Muscle of back (tissue), 11 donors: ENCODE data around the gene DNAI2. TPM values are rescaled to one million over a fixed set of nuclear protein-coding genes. Genes with fewer than 3 reads are reported as not detected.
A peak's percentile ranks its signal among the peaks of the same experiment; 100 is the strongest.

ENCODE experiments used
- DNase-seq, 3 donors: peaks; one replicate each; pipeline versions ENCODE4 v3.0.0 to v3.0.0-alpha.2; 2013
- polyA plus RNA-seq, 10 donors: library from polyadenylated mRNA; unstranded; fragments of 120-200 nt; gene quantifications; one replicate each; pipeline ENCODE4 v1.2.1, GENCODE V29; 2013; ENCODE audit not compliant: insufficient read length in 10 of 10

Gene DNAI2
- polyA plus RNA-seq, 10 donors, result 0.13 to 0.42 (median 0.35) TPM; not detected in 5

GRCh38 chr17:74339537-74340195, 65.6 kb downstream of the DNAI2 start:
- no peak for DNase-seq

- no peak for DNase-seq
Observed at GRCh38 chr17:74340470-74341023, 66.5 kb downstream of the DNAI2 start.

DNA sequence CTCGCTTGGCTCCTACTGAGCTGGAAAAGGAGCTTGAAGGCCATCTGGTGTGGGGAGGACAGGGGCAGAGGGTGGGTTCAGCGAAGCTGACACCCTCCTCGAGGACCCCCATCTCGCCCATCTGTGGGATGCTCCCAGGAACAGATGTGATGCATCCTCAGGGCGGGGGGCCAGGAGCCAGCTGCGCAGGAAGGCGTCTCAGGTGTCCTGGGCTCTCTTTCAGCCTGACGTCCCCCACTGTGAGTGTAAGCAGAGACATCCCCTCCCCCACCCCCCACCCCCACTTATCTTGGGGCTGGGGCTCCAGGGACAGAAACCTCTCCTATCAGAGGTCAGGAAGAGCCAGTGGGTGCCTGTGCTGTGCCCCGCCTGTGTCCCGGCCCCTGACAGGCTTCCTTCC, 68.2 kb downstream of the DNAI2 start:
- DNase-seq, result no peak

- DNase-seq, result no peak
Observed at GRCh38 chr17:74343121-74343520, 69.1 kb downstream of the DNAI2 start.

GRCh38 chr17:74343526-74344284, 69.7 kb downstream of the DNAI2 start:
- DNase-seq, result no peak

DNA sequence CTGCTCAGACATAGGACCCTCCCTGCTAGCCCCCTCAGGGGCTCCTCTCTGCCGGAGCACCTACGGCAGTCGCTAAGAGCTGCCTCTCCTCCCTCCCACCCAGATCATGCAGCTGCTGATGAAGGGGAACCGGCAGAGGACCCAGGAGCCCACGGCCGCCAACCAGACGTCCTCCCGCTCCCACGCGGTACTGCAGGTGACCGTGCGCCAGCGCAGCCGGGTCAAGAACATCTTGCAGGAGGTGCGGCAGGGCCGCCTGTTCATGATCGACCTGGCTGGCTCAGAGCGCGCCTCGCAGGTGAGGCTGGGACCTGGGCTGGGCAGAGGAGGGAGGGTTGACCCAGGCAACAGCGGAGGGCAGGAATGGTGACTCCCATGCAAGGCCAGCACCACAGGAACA, 70.6 kb downstream of the DNAI2 start:
- DNase-seq, result no peak

DNA sequence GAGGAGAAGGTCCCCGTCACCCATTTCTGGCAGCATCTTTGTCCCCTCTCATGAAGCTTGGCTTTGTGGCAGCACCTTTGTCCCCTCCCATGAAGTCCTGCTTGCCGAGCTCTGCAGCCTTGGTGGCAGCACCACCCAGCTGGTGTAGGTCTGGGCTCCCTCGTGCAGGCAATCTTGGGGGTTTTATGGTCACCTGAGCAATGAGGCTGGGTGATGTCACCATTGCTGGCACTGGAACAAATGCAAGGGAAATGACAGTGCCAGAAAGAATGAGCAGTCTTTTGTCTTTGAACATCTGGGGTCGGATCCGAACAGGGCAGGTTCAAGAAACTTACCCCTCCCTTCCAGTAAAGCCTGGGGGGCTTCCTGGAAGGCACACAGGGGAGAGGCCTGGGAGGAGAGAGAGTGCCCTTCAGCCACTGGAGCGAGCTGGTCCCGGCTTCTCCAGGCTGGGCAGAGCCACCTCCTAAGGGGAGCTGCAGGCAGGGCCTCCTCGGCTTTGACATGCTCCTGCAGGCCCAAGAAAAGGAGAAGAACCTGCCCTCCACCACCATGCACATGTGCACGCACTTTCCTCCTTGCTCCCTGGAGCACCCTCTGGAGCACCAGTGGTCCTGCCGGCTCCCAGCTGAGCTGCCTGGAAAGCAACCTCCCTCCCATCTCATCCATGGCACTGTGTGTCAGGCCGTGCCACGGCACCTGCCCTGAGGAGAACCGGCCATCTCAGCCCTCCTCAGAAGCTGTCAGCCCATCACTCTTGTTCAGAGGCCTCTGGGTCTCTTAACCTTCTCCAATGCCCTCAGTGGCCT, 71.6 kb downstream of the DNAI2 start:
- DNase-seq, result no peak

DNA sequence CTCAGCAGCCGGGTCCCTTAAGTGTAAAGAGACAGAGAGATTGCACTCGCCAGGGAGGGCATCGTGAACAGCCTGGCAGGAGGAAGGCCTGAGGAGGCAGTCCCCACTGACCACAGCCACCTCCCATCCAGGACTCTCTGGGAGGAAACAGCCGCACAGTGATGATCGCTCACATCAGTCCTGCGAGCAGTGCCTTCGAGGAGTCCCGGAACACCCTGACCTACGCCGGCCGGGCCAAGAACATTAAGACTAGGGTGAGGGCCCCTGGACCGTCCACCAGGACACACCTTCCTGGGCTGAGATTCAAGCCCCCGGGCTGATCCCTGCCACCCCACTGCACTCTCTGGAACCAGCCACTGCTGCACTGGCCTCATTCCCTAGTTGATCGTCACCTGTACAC, 73.6 kb downstream of the DNAI2 start:
- no peak for DNase-seq

DNA sequence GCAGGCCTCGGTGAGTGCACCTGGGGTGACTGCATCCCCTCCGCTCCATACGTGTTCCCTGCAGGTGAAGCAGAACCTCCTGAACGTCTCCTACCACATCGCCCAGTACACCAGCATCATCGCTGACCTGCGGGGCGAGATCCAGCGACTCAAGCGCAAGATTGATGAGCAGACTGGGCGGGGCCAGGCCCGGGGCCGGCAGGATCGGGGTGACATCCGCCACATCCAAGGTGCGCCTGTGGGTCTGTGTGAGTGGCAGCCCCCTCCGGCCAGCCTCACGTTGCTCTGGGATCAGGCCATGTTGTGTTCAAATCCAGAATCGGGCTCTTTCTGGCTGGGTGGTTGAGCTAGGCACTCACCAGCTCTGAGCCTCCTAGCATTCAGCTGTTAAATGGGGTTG, 75.1 kb downstream of the DNAI2 start:
- DNase-seq, result no peak

GRCh38 chr17:74350486-74350885, 76.5 kb downstream of the DNAI2 start:
- DNase-seq, result no peak

DNA sequence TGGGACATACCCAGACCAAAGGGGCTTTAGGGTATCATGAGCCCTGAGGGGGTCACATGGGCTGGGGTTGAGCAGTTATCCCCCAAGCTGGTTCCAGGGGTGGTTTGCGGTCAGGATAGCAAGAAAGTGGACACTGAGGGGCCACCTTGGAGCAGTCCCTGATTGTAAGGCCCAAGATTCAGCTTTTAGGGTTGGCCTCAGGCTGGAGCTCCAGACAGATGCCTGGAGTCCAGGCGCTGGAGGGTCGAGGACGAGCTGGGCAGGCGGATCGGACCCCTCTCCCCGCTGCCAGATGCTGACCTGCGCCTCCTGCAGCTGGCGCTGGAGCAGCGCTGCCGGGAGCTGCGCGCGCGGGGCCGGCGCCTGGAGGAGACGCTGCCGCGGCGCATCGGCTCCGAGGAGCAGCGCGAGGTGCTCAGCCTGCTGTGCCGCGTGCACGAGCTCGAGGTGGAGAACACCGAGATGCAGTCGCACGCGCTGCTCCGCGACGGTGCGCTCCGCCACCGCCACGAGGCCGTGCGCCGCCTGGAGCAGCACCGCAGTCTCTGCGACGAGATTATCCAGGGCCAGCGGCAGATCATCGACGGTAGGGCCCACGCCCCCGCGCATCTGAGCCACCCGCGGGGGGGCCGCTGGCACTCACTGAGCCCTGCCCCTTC, 77.6 kb downstream of the DNAI2 start:
- no peak for DNase-seq

- DNase-seq, result no peak
Observed at GRCh38 chr17:74353446-74354060, 79.5 kb downstream of the DNAI2 start.

DNA sequence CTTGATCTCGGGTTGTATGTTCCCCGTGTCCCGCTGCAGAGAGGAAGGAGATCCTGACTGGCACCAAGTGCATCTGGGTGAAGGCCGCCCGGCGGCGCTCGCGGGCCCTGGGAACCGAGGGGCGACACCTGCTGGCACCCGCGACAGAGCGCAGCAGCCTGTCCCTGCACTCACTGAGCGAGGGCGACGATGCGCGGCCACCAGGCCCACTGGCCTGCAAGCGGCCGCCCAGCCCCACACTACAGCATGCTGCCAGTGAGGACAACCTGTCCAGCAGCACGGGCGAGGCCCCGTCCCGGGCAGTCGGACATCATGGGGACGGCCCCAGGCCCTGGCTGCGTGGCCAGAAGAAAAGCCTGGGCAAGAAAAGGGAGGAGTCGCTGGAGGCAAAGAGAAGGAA, 80.1 kb downstream of the DNAI2 start:
- DNase-seq, result no peak

- DNase-seq, result no peak
Observed at GRCh38 chr17:74354561-74354960, 80.5 kb downstream of the DNAI2 start.

GRCh38 chr17:74355065-74355464, 81.0 kb downstream of the DNAI2 start:
- DNase-seq, result no peak

DNA sequence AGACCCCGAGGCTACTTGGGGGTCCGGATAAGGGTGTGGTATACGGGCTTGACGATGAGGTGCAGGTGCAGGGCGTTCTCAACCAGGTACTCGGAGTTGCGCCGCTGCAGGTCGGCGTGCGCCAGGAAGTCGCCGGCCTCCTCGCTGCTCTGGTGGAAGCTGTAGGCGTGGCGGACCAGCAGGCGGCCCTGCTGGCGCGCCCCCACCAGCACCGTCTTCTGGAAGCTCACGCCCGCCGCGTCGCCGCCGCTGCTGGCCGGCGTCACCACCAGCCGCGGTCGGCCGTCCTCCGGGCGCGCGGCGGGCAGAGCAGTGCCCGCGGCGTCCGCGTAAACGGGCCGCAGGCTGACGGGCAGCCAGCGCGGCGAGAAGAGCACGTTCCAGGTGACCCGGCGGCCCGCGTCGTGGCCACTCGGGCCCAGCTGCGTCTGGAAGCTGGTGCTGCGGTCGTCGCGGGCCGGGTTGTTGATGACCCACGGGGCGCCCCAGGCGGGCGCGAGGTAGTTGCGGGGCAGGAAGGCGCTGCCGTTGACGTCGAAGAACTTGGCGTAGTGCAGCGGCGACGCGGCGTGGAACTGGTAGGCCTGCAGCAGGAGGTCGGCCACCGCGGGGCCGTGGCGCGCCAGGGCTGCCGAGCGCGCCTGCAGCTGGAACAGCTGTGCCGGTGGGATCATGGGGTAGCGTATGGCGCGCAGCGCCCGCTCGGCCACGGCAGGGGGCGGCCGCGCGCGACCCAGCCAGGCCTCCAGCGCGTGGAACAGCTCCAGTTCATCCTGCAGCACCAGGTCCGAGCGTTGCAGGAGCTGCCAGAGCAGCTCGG, 82.8 kb downstream of the DNAI2 start:
- peak in 1 of 3 donors; percentile 70 for DNase-seq

DNA sequence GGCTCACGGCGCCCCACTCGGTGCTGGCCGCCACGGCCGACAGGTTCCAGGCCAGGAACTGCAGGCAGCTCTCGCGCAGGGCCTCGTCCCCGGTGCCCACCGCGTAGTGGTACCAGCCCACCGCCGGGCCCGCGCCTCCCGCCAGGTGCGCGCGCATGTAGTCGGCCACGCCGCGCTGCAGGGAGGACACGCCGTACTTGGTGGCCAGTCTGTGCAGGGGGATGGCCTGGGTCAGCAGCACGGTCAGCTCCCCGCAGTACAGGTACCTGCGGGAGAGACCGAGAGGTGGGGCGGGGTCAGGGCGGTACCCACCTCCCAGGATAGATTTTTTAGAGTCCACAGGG, 83.4 kb downstream of the DNAI2 start:
- DNase-seq, result no peak

GRCh38 chr17:74358697-74359096, 84.7 kb downstream of the DNAI2 start:
- no peak for DNase-seq

DNA sequence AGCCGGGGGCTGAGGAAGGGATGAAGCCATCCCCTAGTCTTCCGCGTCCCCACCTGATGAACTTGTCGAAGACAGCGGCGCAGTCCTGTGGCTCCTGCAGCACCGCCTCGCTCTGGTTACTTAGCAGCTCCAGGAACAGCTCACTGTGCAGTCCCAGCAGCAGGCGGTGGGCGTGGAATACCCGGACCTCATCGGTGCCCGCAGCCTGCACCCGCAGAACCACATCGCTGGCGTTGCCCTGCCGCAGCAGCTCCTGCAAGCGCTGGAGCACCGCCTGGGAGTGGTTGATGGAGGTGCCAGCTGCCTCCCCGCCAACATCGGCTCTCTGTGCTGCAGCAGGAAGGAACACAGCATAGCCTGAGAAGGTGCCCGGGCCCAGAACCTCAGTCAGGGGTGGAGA, 85.9 kb downstream of the DNAI2 start:
- no peak for DNase-seq

DNA sequence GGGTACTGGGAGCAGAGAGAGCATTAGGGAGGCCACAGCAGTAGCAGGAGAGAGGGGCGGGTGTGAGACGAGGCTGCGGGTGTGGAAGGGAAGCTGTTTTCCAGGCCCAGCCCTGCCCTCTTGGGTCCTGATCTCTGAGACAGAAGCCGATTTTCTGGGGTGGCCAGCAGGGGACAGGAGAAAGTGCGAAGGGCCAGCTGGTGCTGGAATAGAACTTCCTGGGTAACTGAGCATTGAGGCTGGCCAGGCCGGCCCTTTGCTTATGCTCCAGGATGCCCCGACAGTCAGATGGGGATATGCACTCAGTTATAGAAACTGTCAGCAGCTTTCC, 86.8 kb downstream of the DNAI2 start:
- DNase-seq, result no peak
